Keratinocyte (primary cell): ENCODE measurements around the gene TMEM220.
"Not testable (repeated sequence)": the region's sequence is repeated elsewhere in the genome, so short reads cannot be mapped to it uniquely, and the experiment has no call there.

ENCODE experiments used
- CTCF ChIP-seq, 3 experiments: IDR thresholded peaks in 1 of 3; conservative IDR thresholded peaks in 1 of 3; optimal IDR thresholded peaks in 1 of 3; 2 replicates in 2 of 3; 3 replicates in 1 of 3; pipeline versions ENCODE3 to v1.5.1; 2011; ENCODE audit warnings: low read length in 3 of 3, mild to moderate bottlenecking in 3 of 3, moderate library complexity in 2 of 3, control low read depth in 1 of 3, inconsistent platforms in 1 of 3; ENCODE audit not compliant: insufficient read depth in 2 of 3; ENCODE audit errors: extremely low read depth in 1 of 3
- EZH2 ChIP-seq: IDR thresholded peaks from one replicate; pipeline ENCODE4 v1.6.1; 2012; ENCODE audit warnings: inconsistent platforms, mild to moderate bottlenecking, low read length, moderate library complexity

GRCh38 chr17:10730247-10730646 is 424 bp upstream of the TMEM220 start:
- TF ChIP-seq CTCF (optimal IDR thresholded peaks at IDR 0.05 in 1 of 3, IDR thresholded peaks at IDR 0.05 in 1 of 3, conservative IDR thresholded peaks at IDR 0.05 in 1 of 3; ENCODE audit: extremely low read depth in 1 of 3, insufficient read depth in 2 of 3, low read length in 3 of 3); EZH2: not testable (repeated sequence)
